Panc1 (cell line): Measurements from ENCODE around the gene HS6ST3.

Source experiments
- SIN3A ChIP-seq: IDR thresholded peaks from 2 replicates; pipeline ENCODE4 v1.6.1; 2012; ENCODE audit warnings: low read depth, mild to moderate bottlenecking, low read length, moderate library complexity, borderline replicate concordance; ENCODE audit not compliant: insufficient read depth
- TCF7L2 ChIP-seq: IDR thresholded peaks from 2 replicates; pipeline ENCODE4 v1.6.1; 2011; ENCODE audit warnings: mild to moderate bottlenecking, low read depth, low read length, inconsistent platforms
- TF ChIP-seq, protein P1 (sequence below): fragments of 450-650 bp; IDR thresholded peaks from 2 replicates; pipeline ENCODE4 v1.5.1; 2017; ENCODE audit warnings: mild to moderate bottlenecking

DNA sequence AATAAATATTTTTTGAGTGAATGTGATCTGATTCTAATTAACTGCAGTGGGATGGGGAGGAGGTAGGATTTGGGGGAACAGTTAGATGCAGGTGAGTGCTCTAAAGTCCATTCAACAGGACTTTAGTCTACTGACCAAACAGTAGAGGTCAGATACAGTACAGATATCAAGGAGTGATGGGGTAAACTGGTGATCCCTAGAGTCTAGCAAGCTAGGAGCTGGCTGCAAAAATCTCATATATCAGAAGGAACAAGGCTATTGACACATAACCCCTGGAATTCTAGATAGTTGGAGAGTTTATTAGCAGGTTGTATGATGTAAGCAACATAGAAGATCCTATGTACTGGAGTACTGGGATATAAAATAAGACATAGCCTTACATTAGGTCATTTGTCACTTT is 131.6 kb downstream of the HS6ST3 start:
- TF ChIP-seq, protein P1, sequence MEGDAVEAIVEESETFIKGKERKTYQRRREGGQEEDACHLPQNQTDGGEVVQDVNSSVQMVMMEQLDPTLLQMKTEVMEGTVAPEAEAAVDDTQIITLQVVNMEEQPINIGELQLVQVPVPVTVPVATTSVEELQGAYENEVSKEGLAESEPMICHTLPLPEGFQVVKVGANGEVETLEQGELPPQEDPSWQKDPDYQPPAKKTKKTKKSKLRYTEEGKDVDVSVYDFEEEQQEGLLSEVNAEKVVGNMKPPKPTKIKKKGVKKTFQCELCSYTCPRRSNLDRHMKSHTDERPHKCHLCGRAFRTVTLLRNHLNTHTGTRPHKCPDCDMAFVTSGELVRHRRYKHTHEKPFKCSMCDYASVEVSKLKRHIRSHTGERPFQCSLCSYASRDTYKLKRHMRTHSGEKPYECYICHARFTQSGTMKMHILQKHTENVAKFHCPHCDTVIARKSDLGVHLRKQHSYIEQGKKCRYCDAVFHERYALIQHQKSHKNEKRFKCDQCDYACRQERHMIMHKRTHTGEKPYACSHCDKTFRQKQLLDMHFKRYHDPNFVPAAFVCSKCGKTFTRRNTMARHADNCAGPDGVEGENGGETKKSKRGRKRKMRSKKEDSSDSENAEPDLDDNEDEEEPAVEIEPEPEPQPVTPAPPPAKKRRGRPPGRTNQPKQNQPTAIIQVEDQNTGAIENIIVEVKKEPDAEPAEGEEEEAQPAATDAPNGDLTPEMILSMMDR, result no peak
- TF ChIP-seq TCF7L2, result no peak
- TF ChIP-seq SIN3A, result no peak
